Mesothelial cell of epicardium (in vitro differentiated cells): ENCODE measurements around the gene CACNA1C. TPM values are rescaled to one million over a fixed set of nuclear protein-coding genes. Genes with fewer than 3 reads are reported as not detected.

Experiments used
- DNase-seq, 2 experiments: peaks; one replicate each; pipeline ENCODE4 v3.0.0; 2021; ENCODE audit warnings: low spot score in 2 of 2; ENCODE audit not compliant: unreplicated experiment in 2 of 2
- H3K27ac Mint-ChIP-seq: 2 replicates; pipeline ENCODE4 v1.8.0; 2021; ENCODE audit warnings: mixed read lengths
- H3K27me3 Mint-ChIP-seq: 2 replicates; pipeline ENCODE4 v1.8.0; 2021; ENCODE audit warnings: low read depth, mixed read lengths
- H3K36me3 Mint-ChIP-seq: 2 replicates; pipeline ENCODE4 v1.8.0; 2021; ENCODE audit warnings: mixed read lengths
- H3K4me1 Mint-ChIP-seq: 2 replicates; pipeline ENCODE4 v1.8.0; 2021; ENCODE audit warnings: mixed read lengths
- H3K4me3 Mint-ChIP-seq: 2 replicates; pipeline ENCODE4 v1.8.0; 2021; ENCODE audit warnings: mild to moderate bottlenecking, moderate library complexity, mixed read lengths
- H3K9me3 Mint-ChIP-seq: 2 replicates; pipeline ENCODE4 v1.8.0; 2021; ENCODE audit warnings: mixed read lengths
- CTCF ChIP-seq: fragments of 200-600 bp; sonication (generic); IDR thresholded peaks from one replicate; pipeline ENCODE4 v1.5.0; 2021; ENCODE audit warnings: antibody characterized with exemption; ENCODE audit not compliant: unreplicated experiment
- total RNA-seq: library from RNA; stranded (reverse); gene quantifications from 3 replicates; pipeline ENCODE4 v1.2.1, GENCODE V29; 2021

Gene CACNA1C
- total RNA-seq, 1 donor from 2014 or later: 33.6 TPM

DNA sequence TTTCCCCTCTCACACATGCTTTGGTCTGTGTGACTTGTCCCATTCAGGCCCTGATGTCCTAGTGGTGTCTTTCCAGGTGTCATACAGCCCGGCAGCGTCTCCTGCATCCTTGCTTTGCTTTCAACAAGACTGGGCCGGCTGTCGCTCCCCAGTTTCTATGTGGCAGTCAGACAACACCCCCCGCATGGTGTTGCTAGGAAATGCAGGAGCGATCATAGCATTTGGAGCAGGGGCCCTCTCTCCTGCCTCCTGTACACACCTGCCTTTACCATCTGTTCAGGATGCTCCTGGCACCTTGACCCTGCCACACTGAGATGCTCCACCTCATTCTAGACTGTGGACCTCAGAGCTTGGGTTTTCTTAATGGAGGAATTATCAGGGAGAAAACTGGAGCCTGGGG is 29.5 kb downstream of the CACNA1C start:
- Mint-ChIP-seq H3K9me3 (peaks cover 12% of the 10 kb centered on the region), H3K36me3 (peaks cover 19% of the 10 kb centered on the region), H3K27me3 (no peaks in the 10 kb centered on the region), H3K27ac (no peak overlapping the region), H3K4me1 (peaks cover 2% of the 10 kb centered on the region), H3K4me3 (no peak overlapping the region)
- TF ChIP-seq CTCF: no peak
- DNase-seq: no peak

DNA sequence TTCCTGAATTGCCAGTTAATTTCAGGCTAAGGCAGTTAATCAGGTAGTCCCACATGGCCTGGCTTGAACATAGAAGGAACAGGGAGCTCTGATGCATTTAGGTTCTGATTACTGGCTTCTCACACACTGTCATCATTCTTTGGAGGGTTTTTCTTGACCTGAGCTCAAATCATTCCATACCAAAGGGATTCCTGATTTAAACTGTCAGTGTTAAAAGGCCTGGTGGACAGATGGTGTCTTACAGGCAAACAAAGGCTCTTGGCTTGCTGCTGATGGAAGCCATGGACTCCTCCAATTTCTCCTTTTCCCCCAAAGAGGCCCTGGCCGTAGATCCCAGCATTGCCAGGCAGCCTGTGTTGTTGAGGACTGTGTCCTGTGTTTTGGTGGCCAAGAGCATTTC is 30.2 kb downstream of the CACNA1C start:
- no peak for TF ChIP-seq CTCF
- Mint-ChIP-seq H3K9me3 (peaks cover 11% of the 10 kb centered on the region), H3K36me3 (peaks cover 16% of the 10 kb centered on the region), H3K4me1 (peaks cover 2% of the 10 kb centered on the region), H3K4me3 (no peak overlapping the region), H3K27me3 (no peaks in the 10 kb centered on the region), H3K27ac (no peak overlapping the region)
- no peak for DNase-seq

GRCh38 chr12:2083561-2083960 is 30.8 kb downstream of the CACNA1C start:
- Mint-ChIP-seq H3K4me1 (peaks cover 2% of the 10 kb centered on the region), H3K9me3 (peaks cover 6% of the 10 kb centered on the region), H3K27me3 (no peaks in the 10 kb centered on the region), H3K27ac (no peak overlapping the region), H3K36me3 (peaks cover 10% of the 10 kb centered on the region), H3K4me3 (no peak overlapping the region)
- no peak for TF ChIP-seq CTCF
- DNase-seq: no peak

- no peak for TF ChIP-seq CTCF
- H3K4me3 Mint-ChIP-seq: no peak overlapping the region
- H3K27me3 Mint-ChIP-seq: no peaks in the 10 kb centered on the region
- H3K4me1 Mint-ChIP-seq: peaks cover 2% of the 10 kb centered on the region
- DNase-seq: no peak
- peaks cover 6% of the 10 kb centered on the region for H3K9me3 Mint-ChIP-seq
- H3K36me3 Mint-ChIP-seq: peaks cover 11% of the 10 kb centered on the region
- H3K27ac Mint-ChIP-seq: no peak overlapping the region
Measured at GRCh38 chr12:2084553-2085296, 31.9 kb downstream of the CACNA1C start.

- Mint-ChIP-seq H3K27ac (no peak overlapping the region), H3K4me3 (no peak overlapping the region), H3K9me3 (no peaks in the 10 kb centered on the region), H3K4me1 (peaks cover 38% of the 10 kb centered on the region), H3K36me3 (peaks cover 6% of the 10 kb centered on the region), H3K27me3 (no peaks in the 10 kb centered on the region)
- no peak for TF ChIP-seq CTCF
- no peak for DNase-seq
Measured at GRCh38 chr12:2092354-2092753, 39.6 kb downstream of the CACNA1C start.
